ENCODE results near the gene SIK3.
"Not testable (repeated sequence)": the region's sequence is repeated elsewhere in the genome, so short reads cannot be mapped to it uniquely, and the experiment has no call there.

The SIK3 gene

GRCh38 chr11:117098269-117099232 lies at the start of gene SIK3:
Gene SIK3, minus strand, starts transcription at chr11:117098428. Its CDS starts 13 bp downstream, at chr11:117098415.
- peak; percentile 88 to 95 (median 93) for DNase-seq

DNA sequence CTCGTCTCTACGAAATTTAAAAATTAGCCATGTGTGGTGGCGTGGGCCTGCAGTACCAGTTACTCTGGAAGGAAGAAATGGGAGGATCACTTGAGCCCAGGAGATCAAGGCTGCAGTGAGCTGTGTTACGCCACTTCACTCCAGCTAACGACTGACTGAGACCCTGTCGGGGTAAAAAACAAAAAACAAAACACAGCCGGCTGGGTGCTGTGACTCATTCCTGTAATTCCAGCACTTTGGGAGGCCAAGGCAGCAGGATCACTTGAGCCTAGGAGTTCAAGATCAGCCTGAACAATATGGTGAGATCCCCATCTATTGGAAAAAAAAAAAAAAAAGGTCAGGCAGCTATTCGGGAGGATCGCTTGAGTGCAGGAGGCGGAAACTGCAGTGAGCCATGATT lies 48.3 kb upstream of the SIK3 start:
- no peak for DNase-seq

GRCh38 chr11:117145393-117145761 lies 47.1 kb upstream of the SIK3 start:
- DNase-seq, result no peak

- DNase-seq, result peak; percentile 6 to 62 (median 44)
These were observed 46.5 kb upstream of the SIK3 start for GRCh38 chr11:117144477-117145392.

DNA sequence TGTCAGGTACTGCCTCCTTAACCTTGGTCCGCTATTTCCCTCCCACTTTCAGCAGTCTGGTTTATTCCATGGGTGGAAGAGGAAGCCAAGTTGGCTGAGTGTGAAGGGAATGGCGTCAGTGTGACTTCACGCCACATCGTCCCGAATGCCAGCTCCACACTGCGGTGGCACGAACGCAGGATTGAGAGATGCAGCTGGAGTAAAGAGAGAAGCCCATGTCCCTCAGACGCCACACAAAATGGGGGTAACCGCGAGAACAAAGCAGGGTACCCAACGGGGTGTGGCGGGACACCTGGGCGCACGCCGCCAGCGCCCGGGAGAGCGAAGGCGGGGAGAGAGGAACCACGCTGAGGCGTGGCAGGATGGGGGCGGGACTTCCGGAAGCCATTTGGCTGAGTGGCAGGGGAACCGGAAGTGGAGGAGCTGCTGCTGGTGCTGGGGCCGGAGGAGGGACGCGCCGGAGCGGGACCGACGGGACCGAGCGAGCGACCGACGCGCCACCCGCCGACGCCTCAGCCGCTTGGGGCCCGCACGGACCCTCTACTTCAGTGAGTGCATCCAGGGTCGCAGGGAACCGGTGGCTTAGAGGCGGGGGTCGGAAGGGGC lies 45.7 kb upstream of the SIK3 start, which contains the start of gene PAFAH1B2:
TSS of gene PAFAH1B2 (plus strand) at position 417 of the 606 bp plus-strand sequence. CDS start 8,161 bp downstream, outside the sequence.
- peak; percentile 85 to 95 (median 91) for DNase-seq

- DNase-seq, result peak in 1 of 6 experiments; percentile 31
These were observed 45.2 kb upstream of the SIK3 start for GRCh38 chr11:117143390-117143789.

- DNase-seq, result not testable (repeated sequence)
These were observed 39.2 kb upstream of the SIK3 start for GRCh38 chr11:117137223-117138086.

DNA sequence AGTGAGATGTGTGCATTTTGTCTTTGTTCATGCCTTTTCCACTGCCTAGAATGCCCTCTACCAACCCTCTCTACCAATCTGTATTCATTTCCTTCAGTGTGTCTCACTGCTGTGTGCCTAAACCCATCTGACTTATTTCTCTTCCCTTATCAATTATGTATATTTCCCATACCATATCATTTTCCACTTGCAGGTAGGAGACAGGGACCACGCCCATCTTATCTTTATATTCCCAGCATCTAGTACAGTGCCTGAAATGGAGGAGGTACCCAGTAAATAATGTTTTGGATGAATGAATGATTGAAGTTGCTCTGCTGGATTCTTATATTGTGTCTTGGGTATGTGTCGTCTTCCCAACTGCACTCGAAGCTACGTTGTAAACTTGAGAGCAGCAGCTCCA lies 36.8 kb upstream of the SIK3 start:
- DNase-seq, result not testable (repeated sequence)

GRCh38 chr11:117134431-117134830 lies 36.2 kb upstream of the SIK3 start:
- no peak for DNase-seq

DNA sequence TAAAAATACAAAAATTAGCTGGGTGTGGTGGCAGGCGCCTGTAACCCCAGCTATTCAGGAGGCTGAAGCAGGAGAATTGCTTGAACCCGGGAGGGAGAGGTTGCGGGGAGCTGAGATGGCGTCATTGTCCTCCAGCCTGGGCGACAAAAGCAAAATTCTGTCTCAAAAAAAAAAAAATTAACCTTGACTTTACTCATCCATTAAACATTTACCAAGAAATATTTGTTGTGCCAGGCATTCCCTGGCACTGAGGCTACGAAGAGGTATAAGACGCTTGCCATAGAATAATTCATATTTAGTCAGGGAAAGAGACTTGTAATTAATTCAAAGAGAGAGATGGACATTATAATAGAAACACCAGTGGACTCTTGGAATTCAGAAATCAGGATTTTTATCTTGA lies 32.7 kb upstream of the SIK3 start:
- DNase-seq, result no peak

DNA sequence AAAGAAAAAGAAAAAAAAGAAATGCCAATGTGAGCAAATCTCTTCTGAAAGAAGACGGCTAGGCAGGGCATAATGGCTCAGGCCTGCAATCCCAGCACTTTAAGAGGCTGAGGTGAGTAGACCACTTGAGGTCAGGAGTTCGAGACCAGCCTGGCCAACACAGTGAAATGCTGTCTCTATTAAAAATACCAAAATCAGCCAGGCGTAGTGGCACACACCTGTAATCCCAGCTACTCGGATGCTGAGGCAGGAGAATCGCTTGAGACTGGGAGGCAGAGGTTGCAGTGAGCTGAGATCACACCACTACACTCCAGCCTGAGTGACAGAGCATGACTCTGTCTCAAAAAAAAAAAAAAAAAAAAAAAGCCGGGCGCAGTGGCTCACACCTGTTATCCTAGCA lies 32.2 kb upstream of the SIK3 start:
- not testable (repeated sequence) for DNase-seq

DNA sequence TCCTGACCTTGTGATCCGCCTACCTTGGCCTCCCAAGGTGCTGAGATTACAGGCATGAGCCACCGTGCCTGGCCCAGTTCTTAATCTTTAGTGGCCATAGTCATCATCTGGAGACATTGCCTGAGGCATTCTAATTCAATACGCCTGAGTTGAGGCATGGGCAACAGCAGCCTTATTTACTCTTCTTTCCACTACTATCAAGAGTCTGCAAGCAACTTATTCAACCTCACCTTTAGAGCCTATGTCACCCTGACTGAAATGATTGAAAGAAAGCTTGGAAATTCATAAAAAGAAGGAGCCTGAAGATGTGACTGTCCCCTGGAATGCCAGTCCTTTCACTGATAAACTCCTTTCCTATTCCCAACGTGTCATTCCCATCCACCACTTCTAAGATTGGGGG lies 30.1 kb upstream of the SIK3 start:
- no peak for DNase-seq

DNA sequence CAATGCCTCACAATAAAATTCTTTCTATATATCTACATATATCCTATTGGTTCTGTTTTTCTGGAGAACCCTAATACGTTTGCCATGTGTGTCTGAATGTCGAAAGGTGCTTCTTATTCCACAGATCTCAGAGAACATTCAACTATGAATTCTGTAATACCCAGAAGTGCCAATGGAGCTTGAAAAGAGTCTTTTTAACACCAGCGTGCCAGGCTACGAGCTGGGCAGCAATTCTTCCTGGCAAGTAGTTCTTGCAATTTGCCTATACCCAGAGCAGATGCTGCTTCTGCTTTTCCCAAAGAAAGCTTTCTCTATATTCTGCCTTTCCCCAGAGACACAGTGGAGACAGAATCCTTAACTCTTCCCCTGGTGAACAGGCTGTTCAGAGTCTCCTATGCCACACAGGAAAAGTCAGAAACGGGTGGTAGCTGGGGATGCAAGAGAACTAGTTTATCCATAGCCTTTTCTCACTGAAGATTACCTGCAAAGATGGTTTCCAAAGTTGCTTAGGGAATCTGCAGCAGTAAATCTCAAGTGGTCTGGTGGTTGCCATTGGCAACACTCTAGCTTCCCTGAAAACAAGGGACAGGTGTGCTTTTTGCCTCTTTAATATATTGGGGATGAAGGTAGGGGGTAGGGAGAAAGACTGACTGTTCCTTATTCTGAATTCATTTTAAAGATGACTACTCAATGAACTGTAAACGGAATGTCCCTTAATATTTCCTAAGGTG lies 29.1 kb upstream of the SIK3 start:
- DNase-seq, result no peak

DNA sequence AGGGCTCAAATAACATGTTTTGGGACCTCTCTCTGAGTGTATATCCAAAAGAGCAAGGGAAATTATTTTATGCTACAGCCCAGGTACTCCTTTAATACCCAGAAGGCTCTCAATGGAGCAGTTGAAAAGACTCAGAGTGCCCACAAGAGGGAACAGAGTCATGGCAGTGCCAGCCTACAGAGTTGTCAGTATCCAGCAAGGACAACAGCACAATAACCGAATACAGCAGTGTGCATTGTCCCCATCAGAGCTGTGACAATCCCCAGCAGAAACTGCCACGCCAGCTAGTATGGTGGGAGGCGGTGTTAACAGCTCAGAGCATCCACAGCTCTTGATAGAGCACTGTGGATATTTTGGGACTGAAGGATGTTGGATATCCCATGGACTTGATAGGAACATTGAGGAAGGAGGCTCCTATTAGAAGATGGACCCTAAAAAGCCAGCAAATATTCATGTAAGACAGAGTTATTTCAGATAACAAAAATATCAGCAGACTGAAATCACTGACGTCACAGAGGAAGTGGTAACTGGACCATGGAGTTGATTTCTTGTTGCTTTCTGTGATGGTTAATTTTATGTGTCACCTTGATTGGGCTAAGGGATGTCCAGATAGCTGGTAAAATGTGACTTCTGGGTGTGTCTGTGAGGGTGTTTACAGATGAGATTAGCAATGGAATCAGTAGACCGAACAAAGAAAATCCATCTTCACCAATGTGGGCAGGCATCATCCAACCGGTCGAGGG lies 28.2 kb upstream of the SIK3 start:
- no peak for DNase-seq

- DNase-seq, result no peak
These were observed 24.3 kb upstream of the SIK3 start for GRCh38 chr11:117122556-117122955.

GRCh38 chr11:117121176-117121575 lies 22.9 kb upstream of the SIK3 start:
- no peak for DNase-seq

- no peak for DNase-seq
These were observed 19.5 kb upstream of the SIK3 start for GRCh38 chr11:117117681-117118080.

DNA sequence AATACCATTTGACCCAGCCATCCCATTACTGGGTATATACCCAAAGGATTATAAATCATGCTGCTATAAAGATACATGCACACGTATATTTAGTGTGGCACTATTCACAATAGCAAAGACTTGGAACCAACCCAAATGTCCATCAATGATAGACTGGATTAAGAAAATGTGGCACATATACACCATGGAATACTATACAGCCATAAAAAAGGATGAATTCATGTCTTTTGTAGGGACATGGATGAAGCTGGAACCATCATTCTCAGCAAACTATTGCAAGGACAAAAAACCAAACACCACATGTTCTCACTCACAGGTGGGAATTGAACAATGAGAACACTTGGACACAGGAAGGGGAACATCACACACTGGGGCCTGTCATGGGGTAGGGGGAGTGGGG lies 14.7 kb upstream of the SIK3 start:
- not testable (repeated sequence) for DNase-seq

GRCh38 chr11:117112497-117112896 lies 14.3 kb upstream of the SIK3 start:
- not testable (repeated sequence) for DNase-seq

GRCh38 chr11:117110294-117110950 lies 12.2 kb upstream of the SIK3 start:
- no peak for DNase-seq

All from stimulated activated naive CD4-positive, alpha-beta T cell (primary cell).